Natural killer cell (primary cell): ENCODE measurements around the gene CACNA1C. TPM values are rescaled to one million over a fixed set of nuclear protein-coding genes. Genes with fewer than 3 reads are reported as not detected.

ENCODE experiments used
- ATAC-seq, 3 donors: fragments of 150-1000 bp in 2 of 3; fragments of 200-7000 bp in 1 of 3; cut with Tn5 transposase; 1 replicate in 1 of 3; 2 replicates in 2 of 3; pipeline ENCODE4 v1.10.0; 2021; ENCODE audit warnings: mild to moderate bottlenecking in 2 of 3, moderate library complexity in 2 of 3
- DNase-seq, 2 donors: peaks; one replicate each; pipeline versions ENCODE4 v3.0.0 to v3.0.0-alpha.2; 2013 to 2021; ENCODE audit warnings: mixed read lengths in 1 of 2
- H3K27ac ChIP-seq: one replicate; pipeline ENCODE4 v1.5.1; 2013; ENCODE audit warnings: mild to moderate bottlenecking, low read length
- H3K27me3 ChIP-seq: one replicate; pipeline ENCODE4 v1.6.1; 2013; ENCODE audit warnings: low read length; ENCODE audit not compliant: control insufficient read depth, insufficient read depth
- H3K36me3 ChIP-seq: one replicate; pipeline ENCODE4 v1.6.1; 2013; ENCODE audit warnings: low read length; ENCODE audit not compliant: control insufficient read depth, insufficient read depth
- H3K4me1 ChIP-seq: one replicate; pipeline ENCODE4 v1.6.1; 2013; ENCODE audit warnings: low read length; ENCODE audit not compliant: control insufficient read depth, insufficient read depth
- H3K4me3 ChIP-seq: one replicate; pipeline ENCODE4 v1.5.1; 2013; ENCODE audit warnings: low read length
- H3K9me3 ChIP-seq: one replicate; pipeline ENCODE4 v1.6.1; 2013; ENCODE audit warnings: low read length; ENCODE audit not compliant: control insufficient read depth, insufficient read depth
- H3K27ac Mint-ChIP-seq, 2 donors: one replicate each; pipeline ENCODE4 v1.8.0; 2022; ENCODE audit warnings: mild to moderate bottlenecking in 2 of 2, mixed read lengths in 2 of 2, moderate library complexity in 1 of 2
- H3K27me3 Mint-ChIP-seq, 2 donors: one replicate each; pipeline ENCODE4 v1.8.0; 2022; ENCODE audit warnings: low read depth in 2 of 2, mixed read lengths in 2 of 2
- H3K36me3 Mint-ChIP-seq: one replicate; pipeline ENCODE4 v1.8.0; 2022; ENCODE audit warnings: mixed read lengths
- H3K4me1 Mint-ChIP-seq, 2 donors: one replicate each; pipeline ENCODE4 v1.8.0; 2022; ENCODE audit warnings: mixed read lengths in 2 of 2
- H3K4me3 Mint-ChIP-seq: one replicate; pipeline ENCODE4 v1.8.0; 2022; ENCODE audit warnings: mild to moderate bottlenecking, moderate library complexity, mixed read lengths
- H3K9me3 Mint-ChIP-seq, 2 donors: one replicate each; pipeline ENCODE4 v1.8.0; 2022; ENCODE audit warnings: mixed read lengths in 2 of 2
- CTCF ChIP-seq: fragments of 200-600 bp; IDR thresholded peaks from one replicate; pipeline ENCODE4 v1.8.0; 2022; ENCODE audit warnings: antibody characterized with exemption
- WGBS: methylation state at CpG from one replicate; pipeline ENCODE4 v1.1.7; 2013; ENCODE audit warnings: missing lambda C conversion rate; ENCODE audit not compliant: insufficient coverage; 5-methylcytosine and 5-hydroxymethylcytosine counted together
- intact Hi-C: fragments of 100-400 bp; cut with micrococcal nuclease; formaldehyde crosslinking; loops from one replicate; pipeline ENCODE4 v1.14.2; 2022
- total RNA-seq, 4 donors: library from RNA; stranded (reverse); fragments of 120-200 nt in 1 of 4; gene quantifications; one replicate each; pipeline versions ENCODE4 v1.2.3 to v1.2.4, GENCODE V29; 2013 to 2022

CACNA1C gene
- total RNA-seq, 3 donors from 2014 or later (not counting 1 experiment from before 2014, with no cell fraction given) = 0.07 to 0.35 (median 0.08) TPM

- Mint-ChIP-seq H3K4me3 (no peak overlapping the region), H3K9me3 (no peaks in the 10 kb centered on the region), H3K36me3 (no peaks in the 10 kb centered on the region), H3K27me3 (peaks cover 9% of the 10 kb centered on the region in 2 donors), H3K27ac (no peak overlapping the region), H3K4me1 (no peaks in the 10 kb centered on the region)
- intact Hi-C loops = no loop called here
- ATAC-seq = no peak
- no peak overlapping the region for H3K27ac ChIP-seq
- no peaks in the 10 kb centered on the region for H3K4me1 ChIP-seq
- TF ChIP-seq CTCF = no peak
- 83% methylated on average over 8 of the region's 8 CpGs for WGBS
- DNase-seq = no peak
- H3K27me3 ChIP-seq = no peaks in the 10 kb centered on the region
- H3K36me3 ChIP-seq = no peaks in the 10 kb centered on the region
- no peak overlapping the region for H3K4me3 ChIP-seq
- no peaks in the 10 kb centered on the region for H3K9me3 ChIP-seq
Measured at GRCh38 chr12:2477009-2477766, 424.4 kb downstream of the CACNA1C start.

- no peak for DNase-seq
- Histone ChIP-seq H3K27me3 (no peaks in the 10 kb centered on the region), H3K9me3 (no peaks in the 10 kb centered on the region), H3K4me3 (no peak overlapping the region), H3K27ac (no peak overlapping the region), H3K4me1 (no peaks in the 10 kb centered on the region), H3K36me3 (no peaks in the 10 kb centered on the region)
- Mint-ChIP-seq H3K9me3 (no peaks in the 10 kb centered on the region), H3K4me3 (no peak overlapping the region), H3K36me3 (no peaks in the 10 kb centered on the region), H3K27me3 (peaks cover 6 to 7% of the 10 kb centered on the region in 2 donors), H3K27ac (no peak overlapping the region), H3K4me1 (no peaks in the 10 kb centered on the region)
- 53% methylated on average over 13 of the region's 13 CpGs for whole genome bisulfite sequencing
- no peak for ATAC-seq
- intact Hi-C loops = no loop called here
- no peak for TF ChIP-seq CTCF
Measured at GRCh38 chr12:2479851-2480535, 427.2 kb downstream of the CACNA1C start.

GRCh38 chr12:2481346-2481745 is 428.6 kb downstream of the CACNA1C start:
- no peaks in the 10 kb centered on the region for H3K9me3 ChIP-seq
- 94% methylated on average over 8 of the region's 8 CpGs for WGBS

More at GRCh38 chr12:2481346-2481745, 428.6 kb downstream of the CACNA1C start:
- Histone ChIP-seq H3K27me3 (no peaks in the 10 kb centered on the region), H3K4me3 (no peak overlapping the region), H3K4me1 (no peaks in the 10 kb centered on the region), H3K27ac (no peak overlapping the region), H3K36me3 (no peaks in the 10 kb centered on the region)
- no peaks in the 10 kb centered on the region for H3K36me3 Mint-ChIP-seq
- intact Hi-C loops = no loop called here
- no peak overlapping the region for H3K27ac Mint-ChIP-seq
- no peak for ATAC-seq
- DNase-seq = no peak
- no peak overlapping the region for H3K4me3 Mint-ChIP-seq
- no peaks in the 10 kb centered on the region for H3K9me3 Mint-ChIP-seq
- no peaks in the 10 kb centered on the region for H3K4me1 Mint-ChIP-seq
- peaks cover 0 to 7% of the 10 kb centered on the region in 2 donors for H3K27me3 Mint-ChIP-seq
- no peak for TF ChIP-seq CTCF
